ENCODE measurements around the gene DMPK. TPM values are rescaled to one million over a fixed set of nuclear protein-coding genes. Genes with fewer than 3 reads are reported as not detected.

DMPK gene
- total RNA-seq, 2 experiments from 2014 or later, result 14.9 to 34.7 TPM

DNA sequence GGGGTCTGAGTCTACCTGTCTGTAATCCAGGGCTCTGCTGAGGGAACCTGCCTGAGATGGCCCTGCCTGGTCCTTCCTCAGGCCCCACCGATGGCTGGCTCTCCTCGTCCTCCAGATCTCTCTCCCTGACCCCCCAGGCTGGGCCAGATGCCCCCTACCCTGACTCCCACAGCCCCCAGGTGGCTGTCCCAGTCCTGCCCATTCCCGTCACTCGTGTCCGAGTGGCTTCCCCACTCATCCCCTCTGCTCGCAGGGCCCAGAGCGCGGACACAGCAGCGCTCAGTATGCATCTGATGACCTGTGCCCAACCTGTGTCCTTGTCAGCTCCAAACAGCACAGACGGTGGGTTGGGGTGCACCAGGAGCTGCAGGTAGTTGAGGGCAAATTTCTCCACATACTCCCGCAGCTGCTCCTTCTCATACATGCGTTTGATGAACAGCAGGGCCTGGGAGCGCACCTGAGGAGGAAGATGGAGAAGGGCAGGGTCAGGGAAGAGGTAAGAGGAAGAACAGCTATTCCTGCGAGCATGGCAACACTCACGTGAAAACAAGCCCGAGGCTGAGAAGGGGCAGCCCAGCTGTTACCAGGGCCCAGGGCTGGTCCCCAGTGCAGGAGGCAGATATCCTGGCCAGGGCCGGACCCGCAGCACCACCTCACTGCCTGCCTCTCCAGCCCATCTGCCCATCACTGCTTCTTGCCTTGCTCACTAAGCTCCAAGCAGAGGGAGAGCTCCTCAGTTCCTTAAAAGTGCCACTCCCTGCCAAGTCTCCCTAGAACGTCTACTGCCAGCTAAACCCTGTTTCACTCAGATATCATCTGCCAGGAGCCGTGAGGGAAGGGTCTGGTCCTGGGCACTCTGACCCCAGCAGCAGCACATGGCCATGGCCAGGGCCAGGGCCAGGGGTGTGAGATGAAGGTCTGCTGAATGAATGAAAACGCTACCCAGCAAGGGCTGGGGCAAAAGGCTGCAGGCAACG lies 43.9 kb upstream of the DMPK start:
- H3K79me2 ChIP-seq (ENCODE audit: insufficient read depth, low read depth, low read length), result no peaks in the 10 kb centered on the region
- H4K20me1 ChIP-seq (ENCODE audit: insufficient read depth, low read length), result no peaks in the 10 kb centered on the region
- no peak overlapping the region for H2AFZ ChIP-seq (ENCODE audit: low read length)
- H3K4me1 ChIP-seq (ENCODE audit: insufficient read depth, low read length, poor library complexity, severe bottlenecking), result no peaks in the 10 kb centered on the region
- CTCF ChIA-PET (ENCODE audit: unreplicated experiment), result no interaction called here
- TF ChIP-seq CTCF (conservative IDR thresholded peaks at IDR 0.05; ENCODE audit: low read length) (no peak), EZH2phosphoT487 (IDR thresholded peaks at IDR 0.05; ENCODE audit: borderline replicate concordance, low read depth, low read length) (no peak)
- intact Hi-C loops (cut with micrococcal nuclease; ENCODE audit: unreplicated experiment), result no loop called here
- POLR2A ChIA-PET, result interaction anchor here (0.6 kb wide), 1 partner anchor 857 kb away, joined by 4 read pairs; no protein-coding TSS in a partner anchor
- no peaks in the 10 kb centered on the region for H3K9me3 ChIP-seq (ENCODE audit: low read length)
- H3K27ac ChIP-seq (ENCODE audit: low read depth, low read length, poor library complexity, severe bottlenecking), result no peak overlapping the region
- BruUV-seq (replicated peaks), result no TSS peak
- no peaks in the 10 kb centered on the region for H3K9me2 ChIP-seq (ENCODE audit: insufficient read depth, low read length)
- no peak for DNase-seq (ENCODE audit: low spot score)
- H3K4me3 ChIP-seq (ENCODE audit: low read depth, low read length, poor library complexity, severe bottlenecking), result no peak overlapping the region
- peaks cover 90% of the 10 kb centered on the region for H3K36me3 ChIP-seq (ENCODE audit: insufficient read depth, low read length)
- H3K4me2 ChIP-seq (ENCODE audit: low read length), result no peak overlapping the region

DNA sequence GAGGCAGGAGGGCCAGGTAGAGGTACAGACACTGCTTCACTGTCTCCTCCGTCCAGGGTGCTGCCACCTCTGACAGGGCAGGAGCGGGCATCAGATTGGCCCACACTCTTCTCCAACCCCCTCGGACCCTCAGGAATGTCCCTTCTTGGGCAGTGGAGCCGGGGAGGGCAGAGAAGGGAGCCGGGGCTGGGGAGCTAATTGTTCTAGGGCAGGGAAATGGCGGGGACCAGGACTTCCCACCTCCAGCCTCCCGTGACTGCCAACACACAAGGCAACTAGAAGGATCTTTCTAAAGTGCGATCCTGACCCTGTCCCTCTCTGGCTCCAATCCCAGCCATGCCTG lies 42.9 kb upstream of the DMPK start:
- DNase-seq (ENCODE audit: low spot score), result no peak
- intact Hi-C loops (cut with micrococcal nuclease; ENCODE audit: unreplicated experiment), result no loop called here
- Histone ChIP-seq H3K4me3 (ENCODE audit: low read depth, low read length, poor library complexity, severe bottlenecking) (no peak overlapping the region), H3K4me2 (ENCODE audit: low read length) (no peak overlapping the region), H3K9me3 (ENCODE audit: low read length) (no peaks in the 10 kb centered on the region), H4K20me1 (ENCODE audit: insufficient read depth, low read length) (no peaks in the 10 kb centered on the region), H2AFZ (ENCODE audit: low read length) (no peak overlapping the region), H3K27ac (ENCODE audit: low read depth, low read length, poor library complexity, severe bottlenecking) (no peak overlapping the region), H3K9me2 (ENCODE audit: insufficient read depth, low read length) (no peaks in the 10 kb centered on the region), H3K79me2 (ENCODE audit: insufficient read depth, low read depth, low read length) (no peaks in the 10 kb centered on the region), H3K36me3 (ENCODE audit: insufficient read depth, low read length) (peaks cover 91% of the 10 kb centered on the region), H3K4me1 (ENCODE audit: insufficient read depth, low read length, poor library complexity, severe bottlenecking) (no peaks in the 10 kb centered on the region)
- TF ChIP-seq EZH2phosphoT487 (IDR thresholded peaks at IDR 0.05; ENCODE audit: borderline replicate concordance, low read depth, low read length), result no peak
- no peak for TF ChIP-seq CTCF (conservative IDR thresholded peaks at IDR 0.05; ENCODE audit: low read length)
- ChIA-PET CTCF (ENCODE audit: unreplicated experiment) (no interaction called here), POLR2A (no interaction called here)
- no TSS peak for BruUV-seq (replicated peaks)
